Measurements from ENCODE around the gene SNAP47.
A peak's percentile ranks its signal among the peaks of the same experiment; 100 is the strongest.

Gene SNAP47

DNA sequence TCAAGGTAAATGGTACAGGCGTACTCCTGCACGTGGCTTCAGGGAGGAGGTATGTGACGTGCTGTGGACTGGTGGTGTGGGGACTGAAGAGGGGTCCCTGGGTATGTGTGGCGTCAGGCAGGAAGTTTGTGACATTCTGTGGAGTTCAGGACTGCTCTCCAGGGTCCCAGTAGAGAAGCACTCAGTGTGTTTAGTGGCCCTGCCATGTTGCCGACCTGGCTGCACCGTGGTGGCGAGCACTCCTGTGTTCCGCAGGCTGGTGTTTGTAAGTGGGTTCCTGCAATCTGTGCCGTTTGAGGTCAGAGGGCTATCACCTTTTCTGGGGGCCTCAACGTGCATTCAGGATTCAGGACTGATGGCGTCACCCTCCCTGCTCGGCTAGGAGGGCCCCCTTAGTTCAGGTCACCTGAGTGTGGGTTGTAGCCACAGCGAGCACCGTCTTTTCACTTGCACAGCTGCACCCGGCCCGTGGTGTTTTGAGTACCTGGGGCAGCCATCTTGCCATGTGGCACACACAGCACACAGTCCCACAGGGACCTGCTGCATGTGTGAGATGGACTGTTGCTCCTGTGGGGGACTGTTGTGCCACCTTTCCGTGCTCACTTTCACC lies 26.5 kb downstream of the SNAP47 start:
- no peak overlapping the region for H3K4me3 ChIP-seq (IDR thresholded peaks at IDR 0.05; ENCODE audit: insufficient read depth, low read depth, low read length)
- TF ChIP-seq, protein P1, sequence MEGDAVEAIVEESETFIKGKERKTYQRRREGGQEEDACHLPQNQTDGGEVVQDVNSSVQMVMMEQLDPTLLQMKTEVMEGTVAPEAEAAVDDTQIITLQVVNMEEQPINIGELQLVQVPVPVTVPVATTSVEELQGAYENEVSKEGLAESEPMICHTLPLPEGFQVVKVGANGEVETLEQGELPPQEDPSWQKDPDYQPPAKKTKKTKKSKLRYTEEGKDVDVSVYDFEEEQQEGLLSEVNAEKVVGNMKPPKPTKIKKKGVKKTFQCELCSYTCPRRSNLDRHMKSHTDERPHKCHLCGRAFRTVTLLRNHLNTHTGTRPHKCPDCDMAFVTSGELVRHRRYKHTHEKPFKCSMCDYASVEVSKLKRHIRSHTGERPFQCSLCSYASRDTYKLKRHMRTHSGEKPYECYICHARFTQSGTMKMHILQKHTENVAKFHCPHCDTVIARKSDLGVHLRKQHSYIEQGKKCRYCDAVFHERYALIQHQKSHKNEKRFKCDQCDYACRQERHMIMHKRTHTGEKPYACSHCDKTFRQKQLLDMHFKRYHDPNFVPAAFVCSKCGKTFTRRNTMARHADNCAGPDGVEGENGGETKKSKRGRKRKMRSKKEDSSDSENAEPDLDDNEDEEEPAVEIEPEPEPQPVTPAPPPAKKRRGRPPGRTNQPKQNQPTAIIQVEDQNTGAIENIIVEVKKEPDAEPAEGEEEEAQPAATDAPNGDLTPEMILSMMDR (conservative IDR thresholded peaks at IDR 0.05; ENCODE audit: low read depth, low read length): no peak
- H3K4me2 ChIP-seq: peak overlapping the region; percentile 19; the same call in 1 of the 2 replicates
- peaks cover 50% of the 10 kb centered on the region for H3K4me1 ChIP-seq (ENCODE audit: low read depth, poor library complexity, severe bottlenecking)
- no peaks in the 10 kb centered on the region for H3K79me2 ChIP-seq (ENCODE audit: insufficient read depth, low read depth)
- H3K9ac ChIP-seq: no peak overlapping the region
- H3K36me3 ChIP-seq (ENCODE audit: insufficient read depth): no peaks in the 10 kb centered on the region; the same call in 1 of the 2 replicates
- H2AFZ ChIP-seq (ENCODE audit: low read depth): no peak overlapping the region
- H4K20me1 ChIP-seq (ENCODE audit: insufficient read depth): no peaks in the 10 kb centered on the region; the same call in 1 of the 2 replicates
- no peak overlapping the region for H3K27ac ChIP-seq
- H3K27me3 ChIP-seq (ENCODE audit: insufficient read depth, low read depth): no peaks in the 10 kb centered on the region

DNA sequence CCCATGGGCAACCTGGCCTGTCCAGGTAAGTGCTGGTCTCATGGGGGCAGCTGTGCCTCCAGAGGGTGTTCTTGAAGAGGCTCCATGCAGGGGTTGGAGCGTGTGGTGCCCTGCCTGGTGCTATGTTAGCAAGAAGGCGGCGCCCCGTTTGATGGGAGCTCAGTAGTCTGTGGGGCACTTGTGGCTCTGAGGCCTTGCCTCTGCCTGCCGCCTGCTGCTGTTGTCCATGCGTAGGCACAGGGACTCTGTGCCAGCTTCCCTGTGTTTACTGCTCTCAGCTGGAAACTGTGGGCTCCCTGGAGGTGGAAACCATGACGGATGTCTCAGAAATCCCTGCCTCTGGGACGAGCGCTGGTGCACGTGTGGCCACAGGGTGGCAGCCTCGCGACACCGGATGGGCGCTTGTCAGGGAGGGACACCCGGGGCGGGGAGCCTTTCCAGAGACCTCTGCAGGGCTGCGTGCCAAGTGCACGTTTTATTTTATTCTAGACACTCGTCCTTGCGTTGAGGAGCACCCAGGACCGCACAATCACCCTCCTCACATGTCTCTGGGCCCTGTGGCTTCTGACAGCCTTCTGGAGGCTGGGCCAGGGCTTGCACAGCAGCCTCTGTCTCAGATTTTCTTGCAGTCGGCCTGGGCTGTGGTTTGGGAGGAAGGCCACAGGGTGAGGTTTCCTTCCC lies 27.1 kb downstream of the SNAP47 start:
- peaks cover 53% of the 10 kb centered on the region for H3K4me1 ChIP-seq (ENCODE audit: low read depth, poor library complexity, severe bottlenecking)
- no peaks in the 10 kb centered on the region for H3K27me3 ChIP-seq (ENCODE audit: insufficient read depth, low read depth)
- peaks cover 6% of the 10 kb centered on the region; the same call in 1 of the 2 replicates for H3K36me3 ChIP-seq (ENCODE audit: insufficient read depth)
- no peaks in the 10 kb centered on the region for H3K79me2 ChIP-seq (ENCODE audit: insufficient read depth, low read depth)
- H3K4me3 ChIP-seq (IDR thresholded peaks at IDR 0.05; ENCODE audit: insufficient read depth, low read depth, low read length): no peak overlapping the region
- H3K4me2 ChIP-seq: peak overlapping the region; percentile 19; the same call in 1 of the 2 replicates
- no peak overlapping the region for H2AFZ ChIP-seq (ENCODE audit: low read depth)
- no peaks in the 10 kb centered on the region; the same call in 1 of the 2 replicates for H4K20me1 ChIP-seq (ENCODE audit: insufficient read depth)
- TF ChIP-seq, protein P1 (conservative IDR thresholded peaks at IDR 0.05; ENCODE audit: low read depth, low read length): peak; percentile 78
- H3K27ac ChIP-seq: peak overlapping the region; percentile 3; the same call in 1 of the 2 replicates
- H3K9ac ChIP-seq: no peak overlapping the region

GRCh38 chr1:227763246-227764018 lies 28.2 kb downstream of the SNAP47 start:
- peaks cover 6% of the 10 kb centered on the region; the same call in 1 of the 2 replicates for H3K36me3 ChIP-seq (ENCODE audit: insufficient read depth)
- H3K9ac ChIP-seq: no peak overlapping the region
- H3K27me3 ChIP-seq (ENCODE audit: insufficient read depth, low read depth): no peaks in the 10 kb centered on the region
- peak overlapping the region; percentile 3; the same call in 1 of the 2 replicates for H3K27ac ChIP-seq
- no peak overlapping the region for H2AFZ ChIP-seq (ENCODE audit: low read depth)
- H3K4me3 ChIP-seq (IDR thresholded peaks at IDR 0.05; ENCODE audit: insufficient read depth, low read depth, low read length): no peak overlapping the region
- H3K79me2 ChIP-seq (ENCODE audit: insufficient read depth, low read depth): no peaks in the 10 kb centered on the region
- H3K4me1 ChIP-seq (ENCODE audit: low read depth, poor library complexity, severe bottlenecking): peaks cover 53% of the 10 kb centered on the region
- peak overlapping the region; percentile 11; the same call in 1 of the 2 replicates for H3K4me2 ChIP-seq
- TF ChIP-seq, protein P1 (conservative IDR thresholded peaks at IDR 0.05; ENCODE audit: low read depth, low read length): no peak
- no peaks in the 10 kb centered on the region; the same call in 1 of the 2 replicates for H4K20me1 ChIP-seq (ENCODE audit: insufficient read depth)

DNA sequence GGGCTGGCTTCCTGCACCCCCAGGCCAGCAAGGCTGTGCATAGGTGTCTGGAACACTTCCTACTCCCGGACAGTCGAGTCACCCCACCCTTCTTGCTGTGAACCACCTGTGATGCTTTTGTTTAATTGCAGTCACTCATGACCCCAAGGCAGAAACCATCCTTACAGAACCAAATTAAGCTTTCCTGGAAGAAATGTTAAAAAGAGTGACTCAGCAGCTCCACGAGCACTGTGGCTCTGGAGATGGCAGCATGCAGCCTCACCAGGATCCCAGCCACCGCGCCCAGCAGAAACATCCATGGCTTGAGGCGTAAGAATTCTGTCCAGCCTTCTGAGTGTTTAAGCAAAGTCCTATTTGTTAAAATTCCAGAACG lies 28.8 kb downstream of the SNAP47 start:
- TF ChIP-seq, protein P1 (conservative IDR thresholded peaks at IDR 0.05; ENCODE audit: low read depth, low read length): no peak
- Histone ChIP-seq H3K9ac (no peak overlapping the region), H3K79me2 (ENCODE audit: insufficient read depth, low read depth) (no peaks in the 10 kb centered on the region), H2AFZ (ENCODE audit: low read depth) (no peak overlapping the region), H3K27ac (no peak overlapping the region), H3K4me2 (no peak overlapping the region), H3K4me3 (IDR thresholded peaks at IDR 0.05; ENCODE audit: insufficient read depth, low read depth, low read length) (no peak overlapping the region), H3K27me3 (ENCODE audit: insufficient read depth, low read depth) (no peaks in the 10 kb centered on the region), H3K36me3 (ENCODE audit: insufficient read depth) (peaks cover 6% of the 10 kb centered on the region; the same call in 1 of the 2 replicates), H3K4me1 (ENCODE audit: low read depth, poor library complexity, severe bottlenecking) (peaks cover 53% of the 10 kb centered on the region), H4K20me1 (ENCODE audit: insufficient read depth) (no peaks in the 10 kb centered on the region; the same call in 1 of the 2 replicates)
